Testis (tissue), 3 donors: Measurements from ENCODE around the gene SIL1. TPM values are rescaled to one million over a fixed set of nuclear protein-coding genes. Genes with fewer than 3 reads are reported as not detected.
"Not testable (repeated sequence)": the region's sequence is repeated elsewhere in the genome, so short reads cannot be mapped to it uniquely, and the experiment has no call there.

Experiments used
- DNase-seq: peaks from one replicate; pipeline ENCODE4 v3.0.0-alpha.2; 2019
- H3K27ac ChIP-seq, 2 donors: fragments of 200-600 bp; sonication (generic); one replicate each; pipeline ENCODE4 v1.5.1; 2019
- H3K27me3 ChIP-seq: fragments of 200-600 bp; sonication (generic); one replicate; pipeline ENCODE4 v1.5.1; 2019
- H3K36me3 ChIP-seq: fragments of 200-600 bp; sonication (generic); one replicate; pipeline ENCODE4 v1.5.1; 2017; ENCODE audit warnings: low read depth; ENCODE audit errors: missing control alignments
- H3K4me1 ChIP-seq: fragments of 200-600 bp; sonication (generic); one replicate; pipeline ENCODE4 v1.5.1; 2019
- H3K4me3 ChIP-seq, 2 donors: fragments of 200-600 bp; sonication (generic); one replicate each; pipeline ENCODE4 v1.5.1; 2017 to 2019
- H3K9me3 ChIP-seq: fragments of 200-600 bp; sonication (generic); one replicate; pipeline ENCODE4 v1.5.1; 2017
- POLR2A ChIP-seq: fragments of 450-650 bp; IDR thresholded peaks from one replicate; pipeline ENCODE4 v1.6.1; 2017; ENCODE audit warnings: antibody characterized with exemption, mild to moderate bottlenecking, moderate library complexity
- WGBS, 2 donors: methylation state at CpG; one replicate each; pipeline ENCODE4 v1.1.5; 2018; 5-methylcytosine and 5-hydroxymethylcytosine counted together
- intact Hi-C: fragments of 100-400 bp; cut with DNase I; formaldehyde crosslinking; loops from one replicate; pipeline ENCODE4 v1.15.1; 2023; ENCODE audit warnings: low total_unique reads
- polyA plus RNA-seq: library from polyadenylated mRNA; stranded (reverse); fragments of 350-450 nt; fragmentation: Illumina TruSeq; extraction: RNeasy Lipid Tissue Mini Kit (QIAGEN cat#74804); gene quantifications from one replicate; pipeline ENCODE4 v1.2.3, GENCODE V29; 2014; ENCODE audit warnings: low read depth, low replicate concordance; ENCODE audit not compliant: insufficient read depth
- total RNA-seq, 2 donors: library from RNA; depleted of rRNA; stranded (reverse); fragments of >200 nt; gene quantifications; one replicate each; pipeline ENCODE4 v1.2.3, GENCODE V29; 2016
- TF ChIP-seq, protein P1 (sequence below), 3 experiments: fragments of 450-650 bp in 2 of 3; fragments of 200-600 bp in 1 of 3; sonication (generic) in 1 of 3; IDR thresholded peaks; one replicate each; pipeline ENCODE4 v1.5.1; 2016 to 2019; ENCODE audit warnings: antibody characterized with exemption in 3 of 3, mild to moderate bottlenecking in 2 of 3, moderate library complexity in 1 of 3

The SIL1 gene
- total and polyA plus RNA-seq, 3 donors from 2014 or later = 86.5 to 116 (median 98.2) TPM

DNA sequence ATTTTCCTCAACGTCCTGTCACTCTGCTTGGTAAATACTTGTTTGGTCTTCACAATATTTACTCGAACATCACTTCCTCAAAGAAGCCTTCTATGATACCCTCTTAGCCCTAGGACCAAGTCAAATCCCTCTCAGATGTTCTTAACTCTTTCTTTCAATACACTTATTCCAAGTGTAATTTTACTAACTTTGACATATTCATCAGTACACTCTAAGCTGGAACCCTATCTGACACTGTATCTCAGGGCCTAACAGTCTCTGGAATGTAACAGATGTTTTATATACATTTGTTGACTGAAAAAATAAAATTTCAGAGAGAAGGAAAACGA, 19.6 kb downstream of the SIL1 start:
- no peak for DNase-seq
- no peaks in the 10 kb centered on the region for H3K27me3 ChIP-seq
- peak overlapping the region in 1 of 2 donors; percentile 17 for H3K27ac ChIP-seq
- H3K4me1 ChIP-seq = peaks cover 32% of the 10 kb centered on the region
- intact Hi-C loops = no loop called here
- H3K4me3 ChIP-seq = no peak overlapping the region
- no peak for TF ChIP-seq POLR2A
- TF ChIP-seq, protein P1, sequence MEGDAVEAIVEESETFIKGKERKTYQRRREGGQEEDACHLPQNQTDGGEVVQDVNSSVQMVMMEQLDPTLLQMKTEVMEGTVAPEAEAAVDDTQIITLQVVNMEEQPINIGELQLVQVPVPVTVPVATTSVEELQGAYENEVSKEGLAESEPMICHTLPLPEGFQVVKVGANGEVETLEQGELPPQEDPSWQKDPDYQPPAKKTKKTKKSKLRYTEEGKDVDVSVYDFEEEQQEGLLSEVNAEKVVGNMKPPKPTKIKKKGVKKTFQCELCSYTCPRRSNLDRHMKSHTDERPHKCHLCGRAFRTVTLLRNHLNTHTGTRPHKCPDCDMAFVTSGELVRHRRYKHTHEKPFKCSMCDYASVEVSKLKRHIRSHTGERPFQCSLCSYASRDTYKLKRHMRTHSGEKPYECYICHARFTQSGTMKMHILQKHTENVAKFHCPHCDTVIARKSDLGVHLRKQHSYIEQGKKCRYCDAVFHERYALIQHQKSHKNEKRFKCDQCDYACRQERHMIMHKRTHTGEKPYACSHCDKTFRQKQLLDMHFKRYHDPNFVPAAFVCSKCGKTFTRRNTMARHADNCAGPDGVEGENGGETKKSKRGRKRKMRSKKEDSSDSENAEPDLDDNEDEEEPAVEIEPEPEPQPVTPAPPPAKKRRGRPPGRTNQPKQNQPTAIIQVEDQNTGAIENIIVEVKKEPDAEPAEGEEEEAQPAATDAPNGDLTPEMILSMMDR (IDR thresholded peaks at IDR 0.05) = no peak
- no peaks in the 10 kb centered on the region for H3K9me3 ChIP-seq
- WGBS, 2 donors = 23 to 28% methylated on average over 3 of the region's 3 CpGs
- H3K36me3 ChIP-seq = no peaks in the 10 kb centered on the region

DNA sequence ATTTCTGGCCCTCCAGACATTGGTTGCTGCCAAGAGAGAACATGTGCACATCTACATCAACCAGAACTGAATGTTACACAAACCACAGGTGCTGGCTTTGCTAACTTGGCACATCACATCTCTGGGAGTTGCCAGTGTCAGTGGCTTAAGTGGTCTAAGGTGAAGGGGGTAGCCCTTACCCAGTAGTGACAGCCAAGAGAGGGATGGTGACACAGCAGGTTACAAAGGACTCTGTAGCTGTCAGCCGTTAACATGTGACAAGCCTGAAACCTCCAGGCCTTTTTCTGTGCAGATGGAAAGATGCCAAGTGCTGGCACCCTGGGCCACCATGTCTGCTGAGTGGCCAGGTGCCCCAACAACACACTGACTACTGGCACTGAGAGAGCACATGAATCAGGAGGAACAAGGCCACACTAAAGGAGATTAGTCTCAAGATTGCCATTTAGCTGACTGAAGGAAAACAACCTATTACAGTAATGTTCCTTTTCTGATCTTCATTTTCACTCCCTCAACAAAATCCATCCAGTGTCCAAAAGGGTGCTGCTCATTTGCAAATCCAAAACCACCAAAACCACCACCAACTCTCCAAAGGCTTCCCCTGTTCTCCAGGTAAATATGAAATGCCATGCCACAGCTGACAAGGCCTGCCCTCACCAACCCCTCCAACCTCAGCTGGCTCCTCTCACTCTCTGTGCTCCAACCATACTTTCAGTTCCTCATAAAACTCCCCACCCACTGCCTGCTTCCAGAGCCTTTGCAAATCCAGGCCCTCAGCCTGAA, 20.2 kb downstream of the SIL1 start:
- intact Hi-C loops = no loop called here
- 76% methylated on average over 1 of the region's 1 CpG; no CpG with 5 or more reads in 1 of the 2 donors for WGBS, 2 donors
- Histone ChIP-seq H3K9me3 (no peaks in the 10 kb centered on the region), H3K27me3 (no peaks in the 10 kb centered on the region), H3K27ac (peak overlapping the region in 1 of 2 donors; percentile 17), H3K4me3 (no peak overlapping the region), H3K36me3 (no peaks in the 10 kb centered on the region), H3K4me1 (peaks cover 32% of the 10 kb centered on the region)
- no peak for TF ChIP-seq POLR2A
- TF ChIP-seq, protein P1 (IDR thresholded peaks at IDR 0.05) = no peak
- no peak for DNase-seq

DNA sequence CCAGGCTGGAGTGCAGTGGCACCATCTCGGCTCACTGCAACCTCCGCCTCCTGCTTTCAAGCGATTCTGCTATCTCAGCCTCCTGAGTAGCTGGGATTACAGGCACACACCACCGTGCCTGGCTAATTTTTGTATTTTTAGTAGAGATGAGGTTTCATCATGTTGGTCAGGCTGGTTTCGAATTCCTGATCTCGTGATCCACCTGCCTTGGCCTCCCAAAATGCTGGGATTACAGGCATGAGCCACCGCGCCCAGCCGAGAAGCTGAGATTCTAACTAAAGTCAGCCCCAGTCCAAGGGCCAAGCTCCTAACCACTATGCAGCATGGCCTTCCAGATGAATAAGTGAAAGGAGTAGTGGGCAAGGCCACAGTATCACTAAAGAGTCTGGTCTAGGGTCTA, 20.9 kb downstream of the SIL1 start:
- H3K9me3 ChIP-seq, DNase-seq, intact Hi-C loops, H3K36me3 ChIP-seq, H3K27ac ChIP-seq, H3K4me3 ChIP-seq, H3K27me3 ChIP-seq: not testable (repeated sequence)
- WGBS, 2 donors = 95 to 96% methylated on average over 9 of the region's 9 CpGs
- peaks cover 32% of the 10 kb centered on the region for H3K4me1 ChIP-seq

DNA sequence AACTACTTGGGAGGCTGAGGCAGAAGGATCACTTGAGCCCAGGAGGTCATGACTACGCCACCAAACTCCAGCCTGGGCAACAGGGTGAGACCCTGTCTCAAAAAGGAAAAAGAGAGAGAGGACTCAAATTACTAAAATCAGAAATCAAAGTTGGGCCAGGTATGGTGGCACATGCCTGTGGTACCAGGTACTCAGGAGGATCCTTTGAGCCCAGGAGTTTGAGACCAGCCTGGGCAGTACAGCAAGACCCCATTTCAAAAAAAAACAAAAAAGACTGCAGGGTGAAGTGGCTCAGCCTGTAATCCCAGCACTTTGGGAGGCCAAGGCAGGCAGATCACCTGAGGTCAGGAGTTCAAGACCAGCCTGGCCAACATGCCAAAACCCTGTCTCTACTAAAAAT, 23.8 kb downstream of the SIL1 start:
- H3K4me1 ChIP-seq = peaks cover 19% of the 10 kb centered on the region
- H3K27me3 ChIP-seq, H3K27ac ChIP-seq, H3K9me3 ChIP-seq, DNase-seq, H3K4me3 ChIP-seq, intact Hi-C loops, H3K36me3 ChIP-seq: not testable (repeated sequence)
- 90 to 100% methylated on average over 1 of the region's 1 CpG for WGBS, 2 donors

DNA sequence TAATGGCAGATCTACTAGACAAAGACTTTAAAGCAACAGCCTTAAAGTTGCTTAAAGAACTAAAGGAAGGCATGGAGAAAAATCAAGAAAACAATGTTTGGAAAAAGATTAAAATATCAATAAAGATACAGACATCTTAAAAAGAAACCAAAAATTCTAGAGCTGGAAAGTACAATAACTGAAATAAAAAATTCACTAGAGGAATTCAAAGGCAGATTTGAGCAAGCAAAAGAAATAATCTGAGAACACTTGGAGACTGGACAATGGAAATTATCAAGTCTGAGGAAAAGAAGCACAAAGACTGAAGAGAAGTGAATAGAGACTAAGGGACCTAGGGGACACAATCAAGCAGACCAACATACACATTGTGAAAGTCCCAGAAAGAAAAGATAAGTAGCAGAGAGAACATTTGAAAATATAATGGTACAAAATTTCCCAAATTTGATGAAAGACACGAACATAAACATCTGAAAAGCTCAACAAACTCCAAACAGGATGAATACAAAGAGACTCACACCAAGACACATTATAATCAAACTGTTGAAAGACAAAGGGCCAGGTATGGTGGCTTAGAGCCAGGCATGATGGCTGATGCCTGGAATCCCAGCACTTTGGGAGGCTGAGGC, 26.3 kb downstream of the SIL1 start:
- H3K9me3 ChIP-seq = no peaks in the 10 kb centered on the region
- intact Hi-C loops = no loop called here
- no peak for DNase-seq
- no peak overlapping the region for H3K27ac ChIP-seq
- no peaks in the 10 kb centered on the region for H3K4me1 ChIP-seq
- no peaks in the 10 kb centered on the region for H3K36me3 ChIP-seq
- no peaks in the 10 kb centered on the region for H3K27me3 ChIP-seq
- H3K4me3 ChIP-seq = no peak overlapping the region
- 87 to 100% methylated on average over 1 of the region's 1 CpG for WGBS, 2 donors
- TF ChIP-seq, protein P1 (IDR thresholded peaks at IDR 0.05) = no peak
- TF ChIP-seq POLR2A = no peak
